Choroid plexus epithelial cell (primary cell): ENCODE data around the gene WNT11.

Source experiments
- DNase-seq: peaks from one replicate; pipeline ENCODE4 v3.0.0-alpha.2; 2010; ENCODE audit warnings: low read depth
- H3K4me3 ChIP-seq: 2 replicates; pipeline ENCODE4 v1.5.1; 2011; ENCODE audit warnings: low read depth, mild to moderate bottlenecking, control low read depth, low read length, moderate library complexity
- CTCF ChIP-seq: conservative IDR thresholded peaks from 2 replicates; pipeline ENCODE4 v1.5.1; 2011; ENCODE audit warnings: low read depth, mild to moderate bottlenecking, control low read depth, inconsistent platforms, low read length, moderate library complexity

The WNT11 gene

GRCh38 chr11:76238551-76238950 is 32.2 kb upstream of the WNT11 start:
- H3K4me3 ChIP-seq, result no peak overlapping the region

GRCh38 chr11:76237914-76238313 is 31.6 kb upstream of the WNT11 start:
- no peak for TF ChIP-seq CTCF
- no peak overlapping the region for H3K4me3 ChIP-seq
- no peak for DNase-seq

More at GRCh38 chr11:76238551-76238950, 32.2 kb upstream of the WNT11 start:
- no peak for DNase-seq
- TF ChIP-seq CTCF, result no peak

- no peak overlapping the region for H3K4me3 ChIP-seq
- no peak for TF ChIP-seq CTCF
- no peak for DNase-seq
These were observed 30.8 kb upstream of the WNT11 start for GRCh38 chr11:76237000-76237649.

- no peak for TF ChIP-seq CTCF
- DNase-seq, result peak; percentile 31
- H3K4me3 ChIP-seq, result peak overlapping the region; percentile 85
These were observed 30.0 kb upstream of the WNT11 start for GRCh38 chr11:76236092-76236999.

GRCh38 chr11:76235233-76236091 is 29.2 kb upstream of the WNT11 start:
- H3K4me3 ChIP-seq, result peak overlapping the region; percentile 85
- peak; percentile 95 for DNase-seq
- TF ChIP-seq CTCF, result no peak

GRCh38 chr11:76234416-76235232 is 28.3 kb upstream of the WNT11 start:
- peak; percentile 41 for DNase-seq
- peak overlapping the region; percentile 85 for H3K4me3 ChIP-seq

More at GRCh38 chr11:76234416-76235232, 28.3 kb upstream of the WNT11 start:
- TF ChIP-seq CTCF, result no peak
